ENCODE measurements around the gene WDR87. TPM values are rescaled to one million over a fixed set of nuclear protein-coding genes. Genes with fewer than 3 reads are reported as not detected.

The WDR87 gene
- total RNA-seq, 1 donor: not detected

- peaks cover 93% of the 10 kb centered on the region for H3K79me2 ChIP-seq (ENCODE audit: insufficient read depth, low read length)
- peaks cover 18% of the 10 kb centered on the region for H4K20me1 ChIP-seq (ENCODE audit: insufficient read depth, low read length)
- peaks cover 28% of the 10 kb centered on the region for H3K36me3 ChIP-seq (ENCODE audit: insufficient read depth, low read length)
- no peak for DNase-seq (ENCODE audit: insufficient read length, low spot score, missing footprints)
- TF ChIP-seq CTCF (IDR thresholded peaks at IDR 0.05; ENCODE audit: extremely low read depth, low read depth, low read length): no peak
- peaks cover 22% of the 10 kb centered on the region for H3K4me1 ChIP-seq (ENCODE audit: insufficient read depth, low read length)
- no peak overlapping the region for H3K4me2 ChIP-seq (ENCODE audit: insufficient read depth, low read length)
- H3K27me3 ChIP-seq (ENCODE audit: insufficient read depth, low read length): no peaks in the 10 kb centered on the region
- H3K27ac ChIP-seq (ENCODE audit: low read depth, low read length): no peak overlapping the region
- no peak overlapping the region for H3K4me3 ChIP-seq (ENCODE audit: insufficient read depth, low read length)
- H2AFZ ChIP-seq (ENCODE audit: low read length): no peak overlapping the region
- H3K9me3 ChIP-seq (ENCODE audit: low read depth, low read length): peaks cover 5% of the 10 kb centered on the region
These were observed 28.9 kb upstream of the WDR87 start for GRCh38 chr19:37935341-37935740.

GRCh38 chr19:37933937-37934358, 27.6 kb upstream of the WDR87 start:
- no peak for TF ChIP-seq CTCF (IDR thresholded peaks at IDR 0.05; ENCODE audit: extremely low read depth, low read depth, low read length)
- Histone ChIP-seq H3K4me1 (ENCODE audit: insufficient read depth, low read length) (peaks cover 22% of the 10 kb centered on the region), H3K4me3 (ENCODE audit: insufficient read depth, low read length) (no peak overlapping the region), H3K27ac (ENCODE audit: low read depth, low read length) (peak overlapping the region; percentile 52), H3K79me2 (ENCODE audit: insufficient read depth, low read length) (peaks cover 91% of the 10 kb centered on the region), H4K20me1 (ENCODE audit: insufficient read depth, low read length) (peaks cover 23% of the 10 kb centered on the region), H3K4me2 (ENCODE audit: insufficient read depth, low read length) (peak overlapping the region; percentile 26), H3K9me3 (ENCODE audit: low read depth, low read length) (peaks cover 5% of the 10 kb centered on the region), H2AFZ (ENCODE audit: low read length) (no peak overlapping the region), H3K27me3 (ENCODE audit: insufficient read depth, low read length) (no peaks in the 10 kb centered on the region), H3K36me3 (ENCODE audit: insufficient read depth, low read length) (peaks cover 28% of the 10 kb centered on the region)
- DNase-seq (ENCODE audit: insufficient read length, low spot score, missing footprints): no peak

- Histone ChIP-seq H4K20me1 (ENCODE audit: insufficient read depth, low read length) (peaks cover 23% of the 10 kb centered on the region), H3K27ac (ENCODE audit: low read depth, low read length) (peak overlapping the region; percentile 64), H3K9me3 (ENCODE audit: low read depth, low read length) (peaks cover 5% of the 10 kb centered on the region), H2AFZ (ENCODE audit: low read length) (no peak overlapping the region), H3K27me3 (ENCODE audit: insufficient read depth, low read length) (no peaks in the 10 kb centered on the region), H3K4me2 (ENCODE audit: insufficient read depth, low read length) (peak overlapping the region; percentile 26), H3K4me3 (ENCODE audit: insufficient read depth, low read length) (no peak overlapping the region), H3K4me1 (ENCODE audit: insufficient read depth, low read length) (peaks cover 22% of the 10 kb centered on the region), H3K36me3 (ENCODE audit: insufficient read depth, low read length) (peaks cover 28% of the 10 kb centered on the region), H3K79me2 (ENCODE audit: insufficient read depth, low read length) (peaks cover 91% of the 10 kb centered on the region)
- DNase-seq (ENCODE audit: insufficient read length, low spot score, missing footprints): peak; percentile 90
- no peak for TF ChIP-seq CTCF (IDR thresholded peaks at IDR 0.05; ENCODE audit: extremely low read depth, low read depth, low read length)
These were observed 26.9 kb upstream of the WDR87 start for GRCh38 chr19:37932985-37933936.
